Subcutaneous adipose tissue (tissue), 4 donors: ENCODE results near the gene CISD3. TPM values are rescaled to one million over a fixed set of nuclear protein-coding genes. Genes with fewer than 3 reads are reported as not detected.

Experiments
- CTCF ChIP-seq: fragments of 450-650 bp; IDR thresholded peaks from one replicate; pipeline ENCODE4 v1.5.1; 2016; ENCODE audit warnings: low read depth, mild to moderate bottlenecking, control low read depth, antibody characterized with exemption, moderate library complexity
- total RNA-seq, 4 donors: library from RNA; depleted of rRNA; stranded (reverse); fragments of >200 nt; gene quantifications; one replicate each; pipeline ENCODE4 v1.1.0, GENCODE V29; 2016

CISD3 gene
- total RNA-seq, 4 donors from 2014 or later, result 11.0 to 19.7 (median 15.1) TPM

DNA sequence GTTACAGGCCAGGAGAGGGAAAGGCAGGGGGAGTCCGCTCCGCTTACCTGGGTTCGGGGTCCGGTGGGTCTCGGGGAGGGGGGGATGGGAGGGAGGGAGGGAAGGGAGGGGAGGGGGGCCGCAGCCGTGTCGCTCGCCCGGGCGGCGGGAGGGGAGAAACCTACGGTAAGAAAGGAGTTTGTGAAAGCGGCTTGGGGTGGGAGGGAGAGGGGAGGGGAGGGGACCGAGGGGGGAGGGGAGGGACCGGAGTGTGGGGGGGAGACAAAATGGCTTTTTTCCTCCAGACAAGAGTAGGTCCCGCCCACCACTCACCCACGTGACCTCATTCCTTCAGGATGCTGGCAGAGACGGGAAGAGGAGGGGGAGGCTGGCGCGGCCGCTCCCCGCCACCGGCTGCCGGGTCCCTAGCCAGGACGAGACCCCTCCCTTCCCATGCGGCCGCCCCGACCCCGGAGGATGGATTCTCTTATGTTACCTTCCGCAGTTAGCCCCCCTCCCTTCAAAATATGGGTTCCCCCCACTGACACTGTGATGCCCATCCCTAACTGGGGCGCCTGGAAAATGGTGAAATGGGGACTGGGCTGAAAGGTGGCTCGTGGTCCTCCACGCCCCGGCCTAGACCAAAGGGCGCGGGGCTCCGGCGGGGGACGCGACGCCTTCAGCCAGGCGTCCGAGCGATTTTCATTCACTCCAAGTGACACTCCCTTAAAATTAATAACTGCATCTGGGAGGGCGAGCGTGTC, 18.2 kb downstream of the CISD3 start, which contains the start of gene PCGF2:
Gene PCGF2 (minus strand): TSS at position 188 of the 743 bp plus-strand sequence. CDS start 7,934 bp downstream, outside the sequence.
- no peak for TF ChIP-seq CTCF

DNA sequence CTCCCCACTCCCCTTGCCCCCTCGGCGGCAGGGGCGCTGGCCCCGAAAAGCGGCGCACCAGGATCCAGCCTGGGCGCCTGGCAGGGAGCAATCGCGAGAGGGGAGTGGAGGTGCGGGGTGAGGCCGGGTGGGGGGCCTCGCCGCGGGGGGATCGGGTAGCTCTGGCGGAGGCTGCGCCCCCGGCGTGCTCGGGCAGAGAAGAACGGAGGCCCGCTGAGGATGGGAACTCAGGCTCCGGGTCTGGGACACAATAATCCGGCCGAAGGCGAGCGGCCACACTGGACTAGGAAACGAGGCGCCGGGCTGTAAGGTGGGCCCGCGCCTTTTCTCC, 18.7 kb downstream of the CISD3 start:
- TF ChIP-seq CTCF, result no peak

DNA sequence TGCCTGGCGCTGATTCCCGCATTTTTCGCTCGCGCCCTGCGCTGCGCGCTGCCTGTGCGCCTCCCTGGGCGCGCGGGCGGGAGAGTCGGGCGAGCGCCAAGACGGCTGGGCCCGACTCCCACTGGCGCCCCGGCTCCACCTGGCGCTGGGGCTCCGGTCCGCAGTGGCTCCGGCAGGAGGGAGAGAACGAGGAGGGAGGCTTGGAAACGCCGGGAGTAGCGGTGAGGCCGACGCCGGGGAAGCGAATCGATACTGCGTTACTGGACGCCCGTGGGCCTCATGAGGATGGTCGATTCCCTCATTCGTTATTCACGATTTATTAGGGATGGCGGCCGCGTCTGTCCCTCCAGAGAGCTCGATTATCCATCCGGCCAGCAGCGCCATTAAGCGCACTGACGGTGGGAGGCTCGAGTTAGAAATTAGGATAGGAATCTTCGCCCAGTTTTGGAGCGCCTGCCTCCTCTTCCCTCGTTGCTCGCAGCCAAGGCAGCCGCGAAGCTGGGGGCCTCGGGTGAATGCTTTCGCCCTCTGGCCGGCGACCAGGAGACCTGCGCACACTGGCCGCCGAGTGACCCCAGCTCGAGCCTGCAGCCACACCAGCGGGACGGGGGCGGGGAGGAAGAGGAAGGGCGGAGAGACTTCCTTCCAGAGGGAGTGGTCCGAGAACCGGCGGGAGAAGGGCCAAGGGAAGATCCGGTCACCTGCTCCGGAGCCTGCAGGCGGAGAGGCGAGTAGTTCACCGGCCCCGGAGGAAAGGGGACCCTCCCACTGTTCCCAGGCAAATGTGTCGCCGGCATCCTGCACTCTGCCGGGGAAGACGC, 19.3 kb downstream of the CISD3 start:
- TF ChIP-seq CTCF, result no peak

- TF ChIP-seq CTCF, result no peak
Observed at GRCh38 chr17:38750044-38750311, 19.8 kb downstream of the CISD3 start.

- no peak for TF ChIP-seq CTCF
Observed at GRCh38 chr17:38750312-38751121, 20.4 kb downstream of the CISD3 start.

DNA sequence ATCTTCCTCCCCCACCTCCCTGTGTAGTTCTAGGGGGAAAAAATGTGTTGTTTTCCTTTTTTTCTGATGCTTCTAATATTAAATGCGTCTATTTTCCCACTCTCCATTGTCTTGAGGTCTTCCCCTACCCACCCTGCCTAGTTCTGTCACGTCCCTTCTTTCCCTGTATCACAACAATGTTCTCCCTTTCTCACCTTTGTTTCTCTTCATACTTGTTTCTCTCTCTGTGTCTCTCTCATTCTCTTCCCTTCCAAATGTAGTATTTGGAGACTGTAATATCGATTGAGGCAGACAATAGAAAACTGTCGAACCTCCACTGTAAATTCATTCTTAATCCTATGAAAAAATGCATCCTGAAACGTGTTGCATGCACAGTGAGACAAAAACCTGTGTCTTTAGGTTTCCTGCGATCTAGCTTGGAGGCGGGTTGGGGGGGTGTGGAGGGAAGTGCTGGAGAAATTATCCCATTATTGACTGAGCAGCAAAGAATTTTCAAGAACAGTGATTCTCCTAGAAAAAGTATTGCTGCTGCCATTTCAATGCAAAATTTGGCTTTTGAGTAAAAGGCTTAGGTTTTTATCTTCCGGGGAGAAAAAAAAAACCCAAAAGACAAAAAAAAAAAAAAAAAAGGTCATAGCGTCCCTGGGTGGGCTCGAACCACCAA, 21.1 kb downstream of the CISD3 start:
- no peak for TF ChIP-seq CTCF
